HG03139 (cell line): Measurements from ENCODE around the gene PIGN.
"Not testable (repeated sequence)": the region's sequence is repeated elsewhere in the genome, so short reads cannot be mapped to it uniquely, and the experiment has no call there.

ENCODE experiments used
- ATAC-seq: cut with Tn5 transposase; IDR thresholded peaks from one replicate; pipeline ENCODE4 v1.9.1; 2021; ENCODE audit not compliant: unreplicated experiment

The PIGN gene

DNA sequence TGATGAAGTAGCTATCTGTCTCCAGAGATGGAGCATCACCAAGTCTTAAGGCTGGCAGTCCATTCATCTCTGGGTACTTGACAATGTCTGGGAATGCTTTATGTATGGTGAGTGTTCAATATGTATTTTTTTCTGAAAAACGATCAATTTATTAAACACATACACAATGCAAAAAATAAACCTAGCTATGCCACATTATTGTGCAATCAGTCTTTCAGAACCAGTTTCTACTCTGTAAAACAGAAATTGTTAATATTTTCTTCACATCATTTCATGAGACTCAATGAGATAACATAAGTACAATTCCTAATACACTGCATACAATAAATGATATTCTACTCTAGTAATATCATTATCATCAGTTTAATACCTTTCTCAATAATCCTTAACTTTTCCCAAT is 122.5 kb downstream of the PIGN start:
- ATAC-seq: no peak

DNA sequence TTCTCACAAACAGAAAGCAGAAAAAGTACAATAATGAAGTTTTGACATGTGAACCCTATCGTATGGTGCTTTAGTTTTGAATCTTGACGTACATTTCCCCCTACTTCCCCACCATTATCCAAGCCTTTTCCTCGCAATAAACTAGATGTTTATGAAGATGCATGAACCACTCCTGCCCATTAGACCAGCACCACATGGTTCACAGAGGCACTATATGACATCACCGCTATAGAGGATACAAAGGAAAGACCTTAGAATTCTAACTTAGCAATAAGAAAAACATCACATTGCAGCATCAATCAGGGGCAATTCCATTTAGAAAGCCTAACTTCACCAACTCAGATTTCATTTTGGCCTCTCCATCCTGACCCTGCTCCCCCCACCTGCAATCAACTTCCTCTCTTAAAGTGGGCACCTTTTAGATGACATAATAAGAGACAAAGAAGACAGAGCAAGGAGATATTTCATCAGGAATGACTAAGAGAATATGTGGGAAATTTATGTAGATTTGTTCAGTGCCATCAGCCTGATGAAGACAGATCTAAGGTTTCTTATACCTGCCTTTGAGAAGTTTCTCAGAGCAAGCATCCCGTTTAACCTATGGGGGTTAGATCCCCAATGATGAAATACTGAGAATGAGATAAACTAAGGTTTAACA is 124.9 kb downstream of the PIGN start:
- ATAC-seq: no peak

DNA sequence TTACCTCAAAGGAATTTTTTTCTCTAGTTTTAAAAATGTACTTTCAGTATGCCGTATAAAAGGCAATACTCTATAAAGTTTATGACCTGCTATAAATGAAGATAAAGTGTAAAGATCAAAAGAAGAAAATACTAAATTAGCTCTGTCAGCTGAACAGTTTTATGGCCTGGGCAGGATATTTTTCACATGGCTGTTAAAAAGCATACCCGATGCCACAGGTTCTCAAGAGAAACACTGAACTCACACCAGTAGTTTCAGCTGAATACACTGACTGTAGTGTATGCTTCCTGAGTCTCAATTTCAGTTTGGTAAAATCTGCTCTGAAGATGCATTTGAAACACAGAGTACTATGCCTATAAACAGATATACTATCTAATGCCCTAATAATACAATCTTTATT is 126.0 kb downstream of the PIGN start:
- no peak for ATAC-seq

DNA sequence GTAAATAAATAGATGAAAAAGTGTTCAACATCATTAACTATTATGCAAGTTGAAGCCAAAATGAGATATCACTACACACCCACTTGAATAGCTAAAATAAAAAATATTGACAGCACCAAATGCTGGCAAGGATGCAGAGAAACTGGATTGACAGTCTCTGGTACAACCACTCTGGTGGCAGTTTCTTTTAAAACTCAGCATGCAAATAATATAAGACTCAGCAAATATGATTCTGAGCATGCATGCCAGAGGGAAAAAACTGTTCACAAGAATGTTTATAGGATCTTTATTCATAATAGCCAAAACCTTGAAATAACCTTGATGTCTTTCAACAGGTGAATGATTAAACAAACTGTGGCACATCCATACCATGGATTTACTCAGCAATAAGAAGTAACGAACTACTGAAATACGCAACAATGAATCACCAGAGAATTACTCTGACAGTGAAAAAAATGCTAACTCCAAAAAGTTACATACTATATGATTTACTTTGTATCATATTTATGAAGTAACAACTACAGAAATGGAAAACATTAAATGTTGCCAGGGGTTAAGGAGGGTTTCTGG is 131.8 kb downstream of the PIGN start:
- no peak for ATAC-seq

DNA sequence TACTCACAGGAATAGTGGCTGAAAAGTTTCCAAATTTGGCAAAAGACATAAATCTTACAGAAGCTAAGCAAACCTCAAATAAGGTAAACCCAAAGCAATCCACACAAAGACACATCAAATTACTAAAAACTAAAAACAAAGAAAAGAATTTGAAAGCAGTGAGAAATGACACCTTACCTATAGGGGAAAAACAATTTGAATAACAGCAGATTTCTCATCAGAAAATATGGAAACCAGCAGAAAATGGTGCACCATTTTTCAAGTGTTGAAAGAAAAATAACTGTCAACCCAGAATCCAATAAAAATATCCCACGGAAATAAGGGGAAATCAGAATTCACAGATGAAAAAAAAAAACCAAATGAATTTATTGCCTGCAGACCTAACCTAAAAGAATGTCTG is 138.6 kb downstream of the PIGN start:
- ATAC-seq: no peak

DNA sequence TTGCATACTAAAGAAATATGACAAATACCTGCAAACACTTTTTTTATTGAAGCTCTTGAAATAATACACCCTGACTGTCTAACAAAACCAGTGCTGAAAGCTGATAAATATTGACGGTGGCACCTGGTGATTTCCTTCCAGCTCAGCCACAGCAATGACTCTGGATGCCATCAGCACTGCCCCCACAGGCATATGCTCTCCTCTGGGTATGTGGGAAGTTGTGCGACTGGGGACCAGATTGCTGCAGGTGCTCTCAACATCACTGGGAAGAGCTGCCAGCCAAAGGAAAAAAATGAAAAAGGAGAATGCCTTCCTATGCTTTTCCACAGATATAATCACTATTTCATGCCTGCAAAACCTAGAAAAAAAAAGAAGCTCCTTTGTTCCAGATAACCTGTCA is 141.5 kb downstream of the PIGN start:
- no peak for ATAC-seq

DNA sequence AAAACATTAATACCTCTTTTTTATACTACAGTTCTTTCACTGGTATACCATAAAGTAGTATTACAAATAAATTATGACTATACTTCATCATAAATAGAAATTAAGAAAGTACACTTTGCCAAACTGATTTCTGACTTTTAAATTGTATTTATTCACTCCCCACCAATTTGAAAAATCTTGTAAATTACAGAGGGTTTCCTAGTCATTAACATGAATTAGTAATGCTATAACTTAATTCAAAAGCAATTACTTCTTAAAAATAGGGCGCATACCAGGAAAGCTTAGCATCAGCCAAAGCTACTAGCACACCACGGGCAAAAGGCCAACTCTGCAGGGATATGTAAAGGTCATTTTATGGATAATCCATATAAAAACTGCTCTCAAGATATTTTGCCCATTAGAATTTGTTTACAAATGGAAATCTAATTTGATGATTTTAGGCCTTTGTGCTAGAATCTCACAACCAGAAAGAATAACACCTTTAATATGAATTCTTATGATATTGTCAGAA is 142.3 kb downstream of the PIGN start:
- ATAC-seq: no peak

DNA sequence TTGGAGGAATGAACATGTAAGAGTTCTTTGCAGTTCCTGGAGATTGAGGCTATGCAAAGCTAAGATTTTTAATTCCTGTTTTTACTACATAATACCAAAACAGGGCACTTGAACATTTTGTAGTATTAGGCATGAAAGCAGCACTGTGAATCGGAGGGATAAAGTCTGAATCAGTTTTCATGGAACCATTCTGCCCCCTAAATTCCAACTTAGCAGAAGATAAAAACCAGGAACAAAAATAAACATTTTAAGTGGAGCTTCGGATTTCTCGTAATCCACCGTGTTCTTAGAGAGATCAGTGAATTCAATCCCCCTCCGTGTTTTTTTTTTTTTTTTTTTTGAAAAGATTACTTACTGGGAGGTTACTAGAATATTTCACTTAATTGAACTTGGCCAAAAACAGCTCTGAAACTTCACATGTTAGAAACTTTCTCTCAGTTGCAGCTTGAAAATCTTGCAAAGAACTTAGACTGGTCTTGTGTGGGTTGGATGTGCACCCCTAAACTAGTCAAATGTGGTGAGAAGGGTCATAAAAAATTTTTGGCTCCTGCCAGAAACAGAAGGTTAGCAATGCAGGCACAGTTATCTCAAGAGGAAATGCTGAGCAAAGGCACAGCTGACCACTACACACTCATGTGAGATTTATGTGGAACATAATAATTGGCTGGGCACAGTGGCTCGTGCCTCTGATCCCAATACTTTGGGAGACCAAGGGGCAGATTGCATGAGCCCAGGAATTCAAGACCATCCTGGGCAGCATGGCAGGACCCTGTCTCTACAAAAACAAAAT is 148.7 kb downstream of the PIGN start:
- no peak for ATAC-seq

DNA sequence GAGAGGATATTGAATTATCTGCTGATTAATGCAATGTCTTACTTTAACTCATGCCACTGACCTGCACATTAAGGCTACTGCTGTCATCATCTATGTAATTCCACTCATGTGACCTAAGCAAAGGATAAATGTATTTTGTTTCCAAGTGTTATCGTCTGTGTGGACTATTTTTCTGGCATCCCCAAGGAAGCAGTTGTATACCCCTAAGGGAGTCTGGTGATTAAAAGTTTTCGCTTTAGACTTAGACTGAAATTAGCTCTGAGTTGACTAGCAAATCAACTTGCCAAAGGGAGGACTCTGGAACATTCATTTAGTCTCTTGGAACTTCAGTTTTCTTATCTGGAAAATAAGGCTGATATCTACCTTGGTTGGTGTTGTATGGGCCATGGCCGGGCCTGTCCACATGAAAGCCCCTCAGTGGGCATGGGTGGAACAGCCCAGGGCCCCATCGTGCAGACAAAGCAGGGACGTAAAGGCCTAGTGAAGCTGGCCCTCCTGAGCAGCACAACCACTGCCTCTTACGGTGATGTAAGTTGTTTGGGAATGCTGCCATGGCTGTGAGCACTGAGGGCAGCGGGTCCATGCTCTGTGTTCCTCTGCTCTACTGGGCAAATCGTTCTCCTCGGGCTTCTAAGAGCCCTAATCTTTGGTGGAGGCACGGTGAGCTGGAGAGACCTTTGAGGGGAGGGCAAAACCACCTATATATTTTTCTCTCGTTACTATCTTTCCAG is 149.7 kb downstream of the PIGN start:
- ATAC-seq: no peak

DNA sequence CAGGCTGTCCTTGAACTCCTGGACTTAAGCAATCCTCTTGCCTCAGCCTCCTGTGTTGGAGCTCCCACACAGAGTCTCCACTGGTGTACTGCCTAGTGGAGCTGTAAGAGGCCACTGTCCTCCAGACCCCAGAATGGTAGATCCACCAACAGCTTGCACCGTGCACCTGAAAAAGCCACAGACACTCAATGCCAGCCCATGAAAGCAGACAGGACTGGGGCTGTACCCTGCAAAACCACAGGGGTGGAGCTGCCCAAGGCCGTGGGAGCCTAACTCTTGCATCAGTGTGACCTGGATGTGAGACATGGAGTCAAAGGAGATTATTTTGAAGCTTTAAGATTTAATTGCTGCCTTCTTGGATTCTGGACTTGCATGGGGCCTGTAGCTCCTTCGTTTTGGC is 152.6 kb downstream of the PIGN start:
- ATAC-seq: not testable (repeated sequence)

DNA sequence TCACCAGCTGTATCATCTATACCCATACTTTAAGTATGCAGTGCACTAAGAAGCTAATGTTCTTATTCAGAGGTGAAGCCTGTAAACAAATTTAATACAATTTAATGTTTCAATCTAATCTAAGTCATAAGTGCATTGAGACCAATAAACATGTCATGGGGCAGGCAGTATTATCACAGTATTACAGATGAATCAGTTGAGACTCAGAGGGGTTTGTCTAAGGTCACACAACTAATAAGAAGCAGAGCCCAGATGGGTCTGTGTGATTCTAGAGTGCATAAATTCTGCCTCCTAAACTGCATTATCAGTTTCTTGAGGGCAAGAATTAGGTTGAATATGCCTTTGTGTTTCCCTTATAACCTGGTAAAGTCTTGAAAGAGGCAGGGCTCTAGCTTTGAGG is 153.1 kb downstream of the PIGN start:
- ATAC-seq: no peak

DNA sequence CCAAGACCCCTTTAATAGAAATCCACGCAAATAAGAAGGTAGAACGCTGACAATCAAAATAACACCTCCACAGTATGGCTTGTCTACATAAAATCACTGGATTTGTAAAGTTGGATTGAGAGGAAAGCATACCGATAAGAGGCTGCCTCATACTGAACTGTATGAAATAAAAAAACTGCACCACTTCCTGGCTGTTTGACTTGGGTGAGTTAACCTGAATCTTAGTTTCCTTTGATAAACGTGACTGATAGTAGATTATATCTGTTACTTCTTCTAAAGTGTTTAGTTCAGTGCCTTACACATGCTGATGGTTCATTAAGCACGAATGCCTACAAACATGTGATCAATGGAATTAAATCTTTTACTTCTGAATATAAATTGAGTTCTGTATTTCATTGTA is 153.6 kb downstream of the PIGN start:
- no peak for ATAC-seq

DNA sequence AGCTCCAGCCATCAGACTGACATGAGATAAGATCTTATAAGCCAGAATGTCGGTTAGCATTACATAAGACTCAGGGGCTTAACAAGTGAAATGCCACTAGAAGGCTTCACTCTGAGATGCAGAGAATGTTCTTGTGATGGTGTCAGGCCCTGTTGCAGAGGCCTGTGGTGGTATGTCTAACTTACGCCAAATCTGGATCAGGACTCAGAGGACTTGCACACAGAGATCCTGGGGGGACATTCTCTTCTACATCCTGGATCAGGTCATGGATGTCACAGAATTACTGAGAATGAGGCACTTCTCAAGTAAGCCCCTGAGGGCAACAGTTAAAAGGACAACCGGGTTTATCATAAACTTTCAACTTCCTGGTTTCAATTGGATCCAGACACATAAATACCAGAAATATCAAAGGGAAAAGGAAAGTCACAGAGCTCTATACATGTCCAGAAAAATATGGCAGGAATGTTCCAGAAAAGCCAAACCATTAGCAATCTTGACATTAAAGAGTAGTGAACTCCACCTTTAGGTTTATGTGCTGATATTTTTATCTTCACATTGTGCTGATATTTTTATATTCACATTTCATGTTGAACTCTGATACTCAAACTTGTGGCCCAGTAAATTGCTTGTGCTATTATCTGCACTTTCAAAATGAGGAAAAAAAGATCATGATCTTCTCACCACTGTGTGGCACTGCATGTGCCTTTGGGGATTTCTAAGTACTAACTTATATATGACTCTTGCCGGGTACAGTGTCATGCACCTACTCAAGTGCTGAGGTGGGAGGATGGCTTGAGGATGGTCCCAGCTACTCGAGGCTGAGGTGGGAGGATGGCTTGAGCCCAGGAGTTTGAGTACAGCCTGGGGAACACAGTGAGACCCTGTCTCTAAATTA is 156.5 kb downstream of the PIGN start:
- no peak for ATAC-seq

DNA sequence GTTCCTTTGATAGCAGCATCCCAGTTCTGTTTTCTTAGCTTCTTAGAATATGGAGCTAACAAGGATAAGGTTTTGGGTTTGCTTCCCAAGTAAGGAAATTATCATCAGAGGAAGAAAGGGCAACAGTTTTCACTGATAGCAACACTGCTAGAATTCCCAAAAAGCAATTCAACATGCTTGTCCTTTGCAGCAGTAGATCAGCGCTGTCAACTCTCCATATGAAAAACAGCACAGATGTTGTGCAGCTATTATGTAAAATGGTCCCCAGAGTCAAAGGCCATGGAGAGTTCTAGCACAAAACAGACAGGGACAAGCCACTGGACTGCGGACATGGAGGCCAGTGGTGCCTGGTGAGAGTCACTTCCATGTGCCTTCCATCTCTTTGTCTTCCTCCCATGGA is 158.1 kb downstream of the PIGN start:
- ATAC-seq: no peak

DNA sequence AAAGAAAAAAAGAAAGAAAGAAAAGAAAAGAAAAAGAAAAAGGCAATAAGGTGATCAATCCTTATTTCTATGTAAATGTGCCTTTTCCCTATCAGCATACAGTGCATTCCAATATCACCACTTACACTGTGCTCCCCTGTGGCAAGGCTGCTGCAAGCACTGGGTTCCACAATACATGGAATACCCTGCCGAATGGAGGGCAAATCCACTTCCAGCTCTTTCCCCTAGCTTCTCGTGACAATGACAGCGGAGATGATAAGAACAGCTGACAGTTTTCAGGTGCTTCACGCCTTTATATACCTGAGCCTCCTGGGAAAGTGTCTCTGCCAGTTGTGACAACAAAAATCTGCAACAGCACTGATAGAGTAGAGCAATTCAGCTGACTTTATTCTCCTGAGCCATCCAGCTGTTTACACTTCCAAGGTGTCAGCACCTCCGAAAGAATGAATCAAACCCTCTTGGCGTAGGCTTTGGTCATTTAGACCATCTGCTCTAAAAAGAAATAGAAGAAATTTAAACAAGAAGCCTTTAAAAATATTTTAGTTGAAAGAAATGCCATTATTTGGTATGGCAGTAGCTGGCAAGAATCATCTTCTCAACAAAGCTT is 158.8 kb downstream of the PIGN start:
- ATAC-seq: no peak

DNA sequence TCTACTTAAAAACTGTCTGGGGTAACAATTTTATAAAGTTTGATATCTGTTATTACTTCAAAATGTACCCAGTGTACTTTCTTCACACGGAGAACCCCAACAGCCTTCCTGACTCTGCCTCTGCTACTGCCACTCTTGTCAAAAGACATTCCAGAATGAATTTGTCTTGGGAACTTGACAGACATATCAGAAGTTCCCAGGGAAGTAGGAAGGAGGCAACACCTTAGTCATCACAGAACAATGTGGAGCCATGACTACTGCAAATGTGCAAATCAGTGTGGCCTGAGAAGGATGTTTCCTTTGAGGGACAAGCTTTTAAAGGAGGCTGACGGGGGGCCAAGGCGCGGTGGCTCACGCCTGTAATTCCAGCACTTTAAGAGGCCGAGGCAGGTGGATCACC is 160.3 kb downstream of the PIGN start:
- no peak for ATAC-seq

DNA sequence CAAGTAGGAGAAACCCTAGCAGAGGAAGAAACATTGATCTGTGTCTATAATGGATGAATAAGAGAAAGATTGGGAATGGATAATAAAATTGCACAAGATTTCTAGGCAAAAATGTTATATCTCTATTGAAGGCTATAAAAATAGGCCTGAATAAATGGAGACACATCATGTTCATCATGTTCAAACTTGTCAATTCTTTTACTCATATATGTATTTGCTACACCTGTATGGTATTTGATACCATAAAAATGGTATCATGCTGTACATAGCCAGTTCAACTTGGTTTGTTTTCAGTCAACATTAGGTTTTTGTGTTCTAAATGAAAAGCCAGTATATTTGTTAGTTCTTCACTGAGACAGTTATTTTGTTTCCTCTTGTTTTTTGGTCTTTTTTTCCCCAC is 161.9 kb downstream of the PIGN start:
- no peak for ATAC-seq

DNA sequence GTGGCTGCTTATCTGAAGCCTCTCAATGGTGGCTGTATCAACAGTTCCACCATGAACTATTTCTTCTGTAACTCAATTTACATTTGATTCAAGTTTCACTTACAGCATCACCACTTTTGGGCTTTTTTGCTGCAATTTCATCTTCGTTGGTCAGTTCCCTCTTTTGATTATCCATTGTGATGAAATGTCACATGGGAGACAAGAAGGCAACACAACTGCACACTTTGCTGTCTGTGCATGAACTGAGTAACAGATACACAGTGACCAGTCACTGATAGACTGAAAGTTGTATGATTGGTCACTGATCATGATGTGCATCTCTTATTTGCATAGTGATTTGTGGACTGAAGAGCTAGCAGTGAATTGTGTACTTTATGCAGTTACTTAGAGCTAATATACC is 163.3 kb downstream of the PIGN start:
- ATAC-seq: no peak

DNA sequence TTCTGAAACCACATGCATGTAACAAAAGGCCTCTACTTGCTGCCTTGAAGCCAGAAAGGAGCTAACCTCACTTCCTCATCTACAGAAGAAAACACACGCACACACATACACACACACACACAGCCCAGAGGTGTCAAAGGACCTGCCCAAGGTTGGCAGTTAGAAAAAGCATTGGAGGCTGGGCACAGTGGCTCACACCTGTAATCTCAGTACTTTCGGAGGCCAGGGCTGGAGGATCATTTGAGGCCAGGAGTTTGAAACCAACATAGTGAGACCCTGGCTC is 168.2 kb downstream of the PIGN start:
- ATAC-seq: no peak

DNA sequence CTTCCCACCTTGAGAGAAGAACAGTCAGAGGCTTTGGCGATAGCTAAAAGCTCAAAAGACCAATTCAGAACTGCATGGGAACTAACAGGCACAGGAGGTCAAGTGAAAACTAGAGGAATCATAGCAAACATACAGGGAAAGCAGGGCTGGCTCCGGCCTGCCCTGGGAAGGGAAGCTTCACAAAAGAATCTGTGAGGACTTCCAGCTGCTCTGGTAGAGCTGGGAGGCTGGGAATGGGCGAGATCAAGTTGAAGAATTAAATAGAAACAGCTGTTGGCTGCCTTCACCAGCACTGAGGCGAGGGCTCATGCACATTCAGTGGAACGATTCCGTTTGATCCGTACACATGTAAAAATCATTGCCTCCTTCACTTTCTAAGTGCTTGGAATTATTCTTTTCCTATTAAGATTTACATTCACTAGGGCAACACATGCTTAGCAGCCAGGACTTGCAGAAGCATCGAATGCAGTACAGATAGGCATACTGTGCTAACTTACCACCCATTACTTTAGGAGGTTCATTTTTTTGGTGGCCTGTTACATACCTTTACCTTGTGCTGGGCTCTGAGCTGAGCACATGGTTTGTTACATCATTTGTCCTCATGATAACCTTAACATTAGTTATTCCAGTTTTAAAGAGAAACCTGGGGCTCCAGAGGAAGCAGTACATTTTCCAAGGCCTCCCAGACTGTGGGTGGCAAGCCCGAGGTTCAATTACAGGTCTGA is 168.7 kb downstream of the PIGN start:
- no peak for ATAC-seq
